HEK293 (cell line): ENCODE results near the gene SSTR5.

ENCODE experiments used
- CTCF ChIA-PET: fragments of 350-600 bp; formaldehyde crosslinking; extraction: SDS; loops from one replicate; lab custom pipeline; 2021; ENCODE audit warnings: antibody characterized with exemption; lab: Yijun Ruan, JAX
- POLR2A ChIA-PET: fragments of 300-600 bp; formaldehyde crosslinking; extraction: SDS; loops from one replicate; lab custom pipeline; 2020; ENCODE audit warnings: antibody characterized with exemption, inconsistent platforms; lab: Yijun Ruan, JAX
- H3K27ac ChIP-seq: fragments of 200-500 bp; sonication (Bioruptor generic); 2 replicates; pipeline ENCODE4 v1.5.1; 2014; ENCODE audit warnings: low read depth, low read length, control low read depth, inconsistent platforms; ENCODE audit errors: extremely low read depth
- H3K36me3 ChIP-seq, 2 experiments: fragments of 200-500 bp in 1 of 2; sonication (Bioruptor generic) in 1 of 2; 1 replicate in 1 of 2; 2 replicates in 1 of 2; pipeline ENCODE4 v1.5.1; 2014 to 2017; ENCODE audit warnings: inconsistent platforms in 2 of 2, low read length in 2 of 2; ENCODE audit not compliant: control insufficient read depth in 2 of 2, insufficient read depth in 1 of 2
- H3K4me1 ChIP-seq: fragments of 200-500 bp; sonication (Bioruptor generic); 2 replicates; pipeline ENCODE4 v1.5.1; 2014; ENCODE audit warnings: mild to moderate bottlenecking, low read length, inconsistent platforms; ENCODE audit not compliant: control insufficient read depth, insufficient read depth
- H3K4me3 ChIP-seq: 2 replicates; pipeline ENCODE4 v1.5.1; 2011; ENCODE audit warnings: low read depth, mild to moderate bottlenecking, control low read depth, low read length, moderate library complexity
- H3K9me3 ChIP-seq: fragments of 200-500 bp; sonication (Bioruptor generic); 2 replicates; pipeline ENCODE4 v1.5.1; 2014; ENCODE audit warnings: low read depth, low read length, inconsistent platforms; ENCODE audit not compliant: control insufficient read depth, insufficient read depth
- EGR2 ChIP-seq: fragments of 450-650 bp; formaldehyde crosslinking; IDR thresholded peaks from 2 replicates; pipeline ENCODE4 v1.5.1; 2016; ENCODE audit warnings: low read depth, missing biosample characterization, missing genetic modification characterization
- GFI1B ChIP-seq: fragments of 450-650 bp; formaldehyde crosslinking; IDR thresholded peaks from 2 replicates; pipeline ENCODE4 v1.5.1; 2016; ENCODE audit warnings: missing biosample characterization, missing genetic modification characterization
- GLIS1 ChIP-seq: fragments of 450-650 bp; formaldehyde crosslinking; IDR thresholded peaks from 2 replicates; pipeline ENCODE4 v1.5.1; 2016; ENCODE audit warnings: missing biosample characterization, missing genetic modification characterization
- KLF8 ChIP-seq: fragments of 450-650 bp; formaldehyde crosslinking; IDR thresholded peaks from 2 replicates; pipeline ENCODE4 v1.5.1; 2016; ENCODE audit warnings: missing biosample characterization, missing genetic modification characterization
- OVOL3 ChIP-seq: fragments of 450-650 bp; formaldehyde crosslinking; IDR thresholded peaks from 2 replicates; pipeline ENCODE4 v1.5.1; 2016; ENCODE audit warnings: missing biosample characterization, missing genetic modification characterization
- WT1 ChIP-seq: fragments of 450-650 bp; formaldehyde crosslinking; IDR thresholded peaks from 2 replicates; pipeline ENCODE4 v1.5.1; 2016; ENCODE audit warnings: missing biosample characterization, missing genetic modification characterization
- ZEB2 ChIP-seq: fragments of 450-650 bp; formaldehyde crosslinking; IDR thresholded peaks from 2 replicates; pipeline ENCODE4 v1.5.1; 2016; ENCODE audit warnings: missing biosample characterization, missing genetic modification characterization
- ZNF114 ChIP-seq: fragments of 450-650 bp; formaldehyde crosslinking; IDR thresholded peaks from 2 replicates; pipeline ENCODE4 v1.5.0; 2017; ENCODE audit warnings: missing biosample characterization, missing genetic modification characterization
- ZNF174 ChIP-seq: fragments of 450-650 bp; formaldehyde crosslinking; IDR thresholded peaks from 2 replicates; pipeline ENCODE4 v1.5.0; 2017; ENCODE audit warnings: missing biosample characterization, mild to moderate bottlenecking, missing genetic modification characterization
- ZNF184 ChIP-seq: fragments of 450-650 bp; IDR thresholded peaks from 2 replicates; pipeline ENCODE4 v1.5.1; 2018; ENCODE audit warnings: missing biosample characterization, mild to moderate bottlenecking, missing genetic modification characterization
- ZNF2 ChIP-seq: fragments of 450-650 bp; formaldehyde crosslinking; IDR thresholded peaks from 2 replicates; pipeline ENCODE4 v1.5.1; 2016; ENCODE audit warnings: missing biosample characterization, missing genetic modification characterization
- ZNF274 ChIP-seq, 2 experiments: fragments of 200-500 bp in 1 of 2; fragments of 450-650 bp in 1 of 2; sonication (Bioruptor generic) in 1 of 2; formaldehyde crosslinking in 1 of 2; IDR thresholded peaks; 2 replicates each; pipeline versions ENCODE4 v1.5.1 to v1.6.1; 2014 to 2016; ENCODE audit warnings: borderline replicate concordance in 1 of 2, inconsistent platforms in 1 of 2, low read length in 1 of 2, missing biosample characterization in 1 of 2, missing genetic modification characterization in 1 of 2
- ZNF530 ChIP-seq: fragments of 450-650 bp; formaldehyde crosslinking; IDR thresholded peaks from 2 replicates; pipeline ENCODE4 v1.5.1; 2016; ENCODE audit warnings: low read depth, missing biosample characterization, missing genetic modification characterization
- ZNF600 ChIP-seq: fragments of 450-650 bp; formaldehyde crosslinking; IDR thresholded peaks from 2 replicates; pipeline ENCODE4 v1.5.1; 2016; ENCODE audit warnings: missing biosample characterization, missing genetic modification characterization
- ZNF629 ChIP-seq: fragments of 450-650 bp; formaldehyde crosslinking; IDR thresholded peaks from 2 replicates; pipeline ENCODE4 v1.5.1; 2017; ENCODE audit warnings: missing biosample characterization, missing genetic modification characterization
- ZNF658 ChIP-seq: fragments of 450-650 bp; formaldehyde crosslinking; IDR thresholded peaks from 2 replicates; pipeline ENCODE4; 2016; ENCODE audit warnings: missing biosample characterization, missing genetic modification characterization
- ZNF707 ChIP-seq: fragments of 450-650 bp; formaldehyde crosslinking; IDR thresholded peaks from 2 replicates; pipeline ENCODE4 v1.5.1; 2016; ENCODE audit warnings: missing biosample characterization, missing genetic modification characterization
- ZNF747 ChIP-seq: fragments of 450-650 bp; formaldehyde crosslinking; IDR thresholded peaks from 2 replicates; pipeline ENCODE4 v1.5.1; 2016; ENCODE audit warnings: missing biosample characterization, missing genetic modification characterization
- ZNF830 ChIP-seq: fragments of 450-650 bp; IDR thresholded peaks from 2 replicates; pipeline ENCODE4 v1.5.0; 2018; ENCODE audit warnings: missing biosample characterization, missing genetic modification characterization, low read depth, mild to moderate bottlenecking, moderate library complexity
- ZSCAN18 ChIP-seq: fragments of 450-650 bp; formaldehyde crosslinking; IDR thresholded peaks from 2 replicates; pipeline ENCODE4 v1.5.1; 2016; ENCODE audit warnings: missing biosample characterization, missing genetic modification characterization
- TF ChIP-seq, protein P1 (sequence below): fragments of 450-650 bp; formaldehyde crosslinking; IDR thresholded peaks from 2 replicates; pipeline ENCODE4 v1.5.1; 2016; ENCODE audit warnings: missing biosample characterization, missing genetic modification characterization
- TF ChIP-seq, protein P2 (sequence below): fragments of 450-650 bp; IDR thresholded peaks from 2 replicates; pipeline ENCODE4 v1.5.1; 2018; ENCODE audit warnings: missing biosample characterization, mild to moderate bottlenecking, missing genetic modification characterization
- TF ChIP-seq, protein P3 (sequence below): fragments of 450-650 bp; formaldehyde crosslinking; IDR thresholded peaks from 2 replicates; pipeline ENCODE4 v1.5.1; 2016; ENCODE audit warnings: missing biosample characterization, missing genetic modification characterization
- TF ChIP-seq, protein P4 (sequence below): fragments of 450-650 bp; formaldehyde crosslinking; conservative IDR thresholded peaks from 2 replicates; pipeline ENCODE4 v1.5.1; 2016; ENCODE audit warnings: low read depth, missing biosample characterization, missing genetic modification characterization

The SSTR5 gene

GRCh38 chr16:1039762-1040161 lies 32.8 kb upstream of the SSTR5 start:
- H3K4me3 ChIP-seq = no peak overlapping the region
- TF ChIP-seq, protein P1, sequence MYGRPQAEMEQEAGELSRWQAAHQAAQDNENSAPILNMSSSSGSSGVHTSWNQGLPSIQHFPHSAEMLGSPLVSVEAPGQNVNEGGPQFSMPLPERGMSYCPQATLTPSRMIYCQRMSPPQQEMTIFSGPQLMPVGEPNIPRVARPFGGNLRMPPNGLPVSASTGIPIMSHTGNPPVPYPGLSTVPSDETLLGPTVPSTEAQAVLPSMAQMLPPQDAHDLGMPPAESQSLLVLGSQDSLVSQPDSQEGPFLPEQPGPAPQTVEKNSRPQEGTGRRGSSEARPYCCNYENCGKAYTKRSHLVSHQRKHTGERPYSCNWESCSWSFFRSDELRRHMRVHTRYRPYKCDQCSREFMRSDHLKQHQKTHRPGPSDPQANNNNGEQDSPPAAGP (tag by site-specific recombination) = no peak
- TF ChIP-seq, protein P2, sequence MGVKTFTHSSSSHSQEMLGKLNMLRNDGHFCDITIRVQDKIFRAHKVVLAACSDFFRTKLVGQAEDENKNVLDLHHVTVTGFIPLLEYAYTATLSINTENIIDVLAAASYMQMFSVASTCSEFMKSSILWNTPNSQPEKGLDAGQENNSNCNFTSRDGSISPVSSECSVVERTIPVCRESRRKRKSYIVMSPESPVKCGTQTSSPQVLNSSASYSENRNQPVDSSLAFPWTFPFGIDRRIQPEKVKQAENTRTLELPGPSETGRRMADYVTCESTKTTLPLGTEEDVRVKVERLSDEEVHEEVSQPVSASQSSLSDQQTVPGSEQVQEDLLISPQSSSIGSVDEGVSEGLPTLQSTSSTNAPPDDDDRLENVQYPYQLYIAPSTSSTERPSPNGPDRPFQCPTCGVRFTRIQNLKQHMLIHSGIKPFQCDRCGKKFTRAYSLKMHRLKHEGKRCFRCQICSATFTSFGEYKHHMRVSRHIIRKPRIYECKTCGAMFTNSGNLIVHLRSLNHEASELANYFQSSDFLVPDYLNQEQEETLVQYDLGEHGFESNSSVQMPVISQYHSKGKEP = no peak
- TF ChIP-seq ZNF530 (tag by site-specific recombination) = no peak
- no peak for TF ChIP-seq GFI1B
- TF ChIP-seq ZNF747 (tag by site-specific recombination) = no peak
- no peak for TF ChIP-seq ZNF629
- TF ChIP-seq KLF8 (tag by site-specific recombination) = no peak
- no peak for TF ChIP-seq WT1 (tag by site-specific recombination)
- TF ChIP-seq, protein P3, sequence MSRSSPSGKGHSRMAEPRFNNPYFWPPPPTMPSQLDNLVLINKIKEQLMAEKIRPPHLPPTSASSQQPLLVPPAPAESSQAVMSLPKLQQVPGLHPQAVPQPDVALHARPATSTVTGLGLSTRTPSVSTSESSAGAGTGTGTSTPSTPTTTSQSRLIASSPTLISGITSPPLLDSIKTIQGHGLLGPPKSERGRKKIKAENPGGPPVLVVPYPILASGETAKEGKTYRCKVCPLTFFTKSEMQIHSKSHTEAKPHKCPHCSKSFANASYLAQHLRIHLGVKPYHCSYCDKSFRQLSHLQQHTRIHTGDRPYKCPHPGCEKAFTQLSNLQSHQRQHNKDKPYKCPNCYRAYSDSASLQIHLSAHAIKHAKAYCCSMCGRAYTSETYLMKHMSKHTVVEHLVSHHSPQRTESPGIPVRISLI (tag by site-specific recombination) = no peak
- no peak for TF ChIP-seq ZSCAN18 (tag by site-specific recombination)
- no peak for TF ChIP-seq OVOL3 (tag by site-specific recombination)
- no peak for TF ChIP-seq ZNF114 (tag by site-specific recombination)
- TF ChIP-seq EGR2 (tag by site-specific recombination) = no peak
- TF ChIP-seq ZNF707 (tag by site-specific recombination) = no peak
- no peak for TF ChIP-seq ZNF184
- TF ChIP-seq ZEB2 (tag by site-specific recombination) = no peak
- TF ChIP-seq ZNF2 (tag by site-specific recombination) = no peak
- TF ChIP-seq ZNF830 (tag by site-specific recombination) = no peak
- TF ChIP-seq ZNF658 (tag by site-specific recombination) = no peak
- no peak for TF ChIP-seq ZNF174 (tag by site-specific recombination)
- POLR2A ChIA-PET = no interaction called here
- CTCF ChIA-PET = interaction anchor here (1.2 kb wide), 1 partner anchor 17 kb away, joined by 4 read pairs; no protein-coding TSS in a partner anchor
- no peak overlapping the region for H3K27ac ChIP-seq
- H3K36me3 ChIP-seq = no peaks in the 10 kb centered on the region
- no peaks in the 10 kb centered on the region for H3K9me3 ChIP-seq
- H3K4me1 ChIP-seq = no peaks in the 10 kb centered on the region; the same call in 1 of the 2 replicates

DNA sequence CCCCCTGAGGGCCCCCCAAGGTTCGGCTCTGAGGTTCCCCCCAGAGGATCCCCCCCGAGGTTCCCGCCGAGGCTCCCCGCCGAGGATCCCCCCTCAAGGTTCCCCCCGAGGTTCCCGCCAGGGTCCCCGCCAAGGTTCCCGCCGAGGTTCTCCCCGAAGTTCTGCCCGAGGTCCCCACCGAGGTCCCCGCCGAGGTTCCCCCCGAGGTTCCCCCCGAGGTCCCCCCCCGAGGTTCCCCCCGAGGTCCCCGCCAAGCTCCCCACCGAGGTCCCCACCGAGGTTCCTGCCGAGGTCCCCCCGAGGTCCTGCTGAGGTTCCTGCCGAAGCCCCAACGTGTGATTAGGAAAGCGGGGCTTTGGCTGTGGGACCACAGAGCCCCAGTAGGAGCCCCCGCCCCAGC lies 32.2 kb upstream of the SSTR5 start:
- CTCF ChIA-PET = no interaction called here
- POLR2A ChIA-PET = no interaction called here
- H3K4me1 ChIP-seq = no peaks in the 10 kb centered on the region; the same call in 1 of the 2 replicates
- TF ChIP-seq ZNF274 (IDR thresholded peaks at IDR 0.05; ENCODE audit: low read length) (no peak), ZNF274 (tag by site-specific recombination; IDR thresholded peaks at IDR 0.05; ENCODE audit: borderline replicate concordance) (no peak), ZNF600 (no peak), GLIS1 (peak; percentile 9; the same call in 1 of the 2 replicates)
- TF ChIP-seq, protein P4, sequence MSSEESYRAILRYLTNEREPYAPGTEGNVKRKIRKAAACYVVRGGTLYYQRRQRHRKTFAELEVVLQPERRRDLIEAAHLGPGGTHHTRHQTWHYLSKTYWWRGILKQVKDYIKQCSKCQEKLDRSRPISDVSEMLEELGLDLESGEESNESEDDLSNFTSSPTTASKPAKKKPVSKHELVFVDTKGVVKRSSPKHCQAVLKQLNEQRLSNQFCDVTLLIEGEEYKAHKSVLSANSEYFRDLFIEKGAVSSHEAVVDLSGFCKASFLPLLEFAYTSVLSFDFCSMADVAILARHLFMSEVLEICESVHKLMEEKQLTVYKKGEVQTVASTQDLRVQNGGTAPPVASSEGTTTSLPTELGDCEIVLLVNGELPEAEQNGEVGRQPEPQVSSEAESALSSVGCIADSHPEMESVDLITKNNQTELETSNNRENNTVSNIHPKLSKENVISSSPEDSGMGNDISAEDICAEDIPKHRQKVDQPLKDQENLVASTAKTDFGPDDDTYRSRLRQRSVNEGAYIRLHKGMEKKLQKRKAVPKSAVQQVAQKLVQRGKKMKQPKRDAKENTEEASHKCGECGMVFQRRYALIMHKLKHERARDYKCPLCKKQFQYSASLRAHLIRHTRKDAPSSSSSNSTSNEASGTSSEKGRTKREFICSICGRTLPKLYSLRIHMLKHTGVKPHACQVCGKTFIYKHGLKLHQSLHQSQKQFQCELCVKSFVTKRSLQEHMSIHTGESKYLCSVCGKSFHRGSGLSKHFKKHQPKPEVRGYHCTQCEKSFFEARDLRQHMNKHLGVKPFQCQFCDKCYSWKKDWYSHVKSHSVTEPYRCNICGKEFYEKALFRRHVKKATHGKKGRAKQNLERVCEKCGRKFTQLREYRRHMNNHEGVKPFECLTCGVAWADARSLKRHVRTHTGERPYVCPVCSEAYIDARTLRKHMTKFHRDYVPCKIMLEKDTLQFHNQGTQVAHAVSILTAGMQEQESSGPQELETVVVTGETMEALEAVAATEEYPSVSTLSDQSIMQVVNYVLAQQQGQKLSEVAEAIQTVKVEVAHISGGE = no peak
- H3K27ac ChIP-seq = no peak overlapping the region
- no peaks in the 10 kb centered on the region for H3K9me3 ChIP-seq
- H3K36me3 ChIP-seq = no peaks in the 10 kb centered on the region
- no peak overlapping the region for H3K4me3 ChIP-seq
